Gastroesophageal sphincter (tissue), 4 donors: ENCODE results near the gene PANK4. TPM values are rescaled to one million over a fixed set of nuclear protein-coding genes. Genes with fewer than 3 reads are reported as not detected.

Experiments
- ATAC-seq: fragments of 150-250 bp; one replicate; pipeline ENCODE4 v1.9.1; 2016; ENCODE audit warnings: mild to moderate bottlenecking, moderate library complexity
- H3K27ac ChIP-seq, 4 donors: fragments of 200-600 bp; sonication (generic) in 3 of 4; 1 replicate in 3 of 4; 2 replicates in 1 of 4; pipeline ENCODE4 v1.5.1; 2016 to 2019
- H3K27me3 ChIP-seq: fragments of 200-600 bp; sonication (generic); one replicate; pipeline ENCODE4 v1.5.1; 2019
- H3K36me3 ChIP-seq, 2 donors: fragments of 200-600 bp; sonication (generic); one replicate each; pipeline ENCODE4 v1.5.1; 2019; ENCODE audit warnings: control low read depth in 1 of 2
- H3K4me1 ChIP-seq, 3 donors: fragments of 200-600 bp; sonication (generic); 1 replicate in 2 of 3; 2 replicates in 1 of 3; pipeline ENCODE4 v1.5.1; 2016 to 2019; ENCODE audit warnings: control low read depth in 2 of 3
- H3K4me3 ChIP-seq, 2 donors: fragments of 200-600 bp; sonication (generic); one replicate each; pipeline ENCODE4 v1.5.1; 2019; ENCODE audit warnings: mild to moderate bottlenecking in 1 of 2, moderate library complexity in 1 of 2
- H3K9me3 ChIP-seq, 3 donors: fragments of 200-600 bp; sonication (generic); one replicate each; pipeline ENCODE4 v1.5.1; 2017 to 2019; ENCODE audit warnings: control low read depth in 2 of 3
- EP300 ChIP-seq: sonication (generic); formaldehyde crosslinking; IDR thresholded peaks from one replicate; pipeline ENCODE4 v1.6.1; 2017; ENCODE audit warnings: antibody characterized with exemption, mild to moderate bottlenecking
- POLR2A ChIP-seq, 2 donors: fragments of 450-650 bp; IDR thresholded peaks; one replicate each; pipeline ENCODE4 v1.6.1; 2017; ENCODE audit warnings: antibody characterized with exemption in 2 of 2, mild to moderate bottlenecking in 2 of 2, moderate library complexity in 1 of 2
- POLR2AphosphoS5 ChIP-seq: sonication (generic); formaldehyde crosslinking; IDR thresholded peaks from one replicate; pipeline ENCODE4 v1.6.1; 2017; ENCODE audit warnings: antibody characterized with exemption
- WGBS, 2 donors: methylation state at CpG; one replicate each; pipeline ENCODE4 v1.1.5; 2018; ENCODE audit warnings: low coverage in 1 of 2; 5-methylcytosine and 5-hydroxymethylcytosine counted together
- total RNA-seq, 4 donors: library from RNA; depleted of rRNA; stranded (reverse); fragments of >200 nt; gene quantifications; one replicate each; pipeline ENCODE4 v1.1.0, GENCODE V29; 2016
- TF ChIP-seq, protein P1 (sequence below), 4 experiments: fragments of 200-600 bp in 2 of 4; fragments of 450-650 bp in 2 of 4; sonication (generic) in 1 of 4; IDR thresholded peaks; one replicate each; pipeline ENCODE4 v1.5.1; 2017 to 2019; ENCODE audit warnings: antibody characterized with exemption in 4 of 4, mild to moderate bottlenecking in 2 of 4, moderate library complexity in 2 of 4

The PANK4 gene
- total RNA-seq, 4 donors from 2014 or later = 32.6 to 46.8 (median 34.0) TPM

DNA sequence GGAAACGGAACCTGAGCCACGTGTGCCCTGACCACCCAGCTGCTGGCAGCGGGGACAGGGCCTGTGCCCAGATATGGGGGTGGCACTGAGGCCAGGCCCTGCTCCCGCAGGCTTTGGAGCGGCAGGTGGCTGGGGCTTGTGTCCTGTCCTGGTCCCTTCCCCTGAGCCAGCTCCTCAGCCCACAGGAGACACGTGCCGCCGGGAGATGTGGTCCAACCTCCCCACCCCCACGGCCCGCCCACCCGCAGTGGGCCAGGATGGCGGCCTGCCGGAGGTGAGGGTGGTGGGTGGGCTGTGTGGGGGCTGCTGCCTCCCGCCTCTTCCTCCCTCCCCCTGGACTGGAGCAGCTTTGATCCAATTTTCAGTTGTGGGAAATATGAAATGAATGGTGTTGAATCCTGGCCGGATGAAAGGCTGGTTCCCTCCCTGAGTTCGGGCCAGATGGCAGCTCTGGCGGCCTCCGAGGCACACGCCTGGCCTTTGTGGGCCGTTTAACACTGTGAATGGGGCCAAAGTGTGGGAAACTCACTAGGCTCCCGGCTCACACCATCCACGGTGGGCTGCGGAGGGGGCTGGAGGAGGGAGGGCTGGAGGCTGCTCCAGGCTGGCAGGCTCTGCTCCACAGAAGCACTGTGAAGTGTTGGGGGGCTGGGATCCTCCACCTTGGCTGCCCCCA lies 6.2 kb upstream of the PANK4 start:
- Histone ChIP-seq H3K36me3 (no peaks in the 10 kb centered on the region), H3K4me3 (no peak overlapping the region), H3K27ac (no peak overlapping the region), H3K9me3 (no peaks in the 10 kb centered on the region), H3K27me3 (peaks cover 100% of the 10 kb centered on the region), H3K4me1 (peaks cover 0 to 40% (median 19%) of the 10 kb centered on the region in 3 donors)
- TF ChIP-seq EP300 = no peak
- TF ChIP-seq POLR2A (IDR thresholded peaks at IDR 0.05) = no peak
- TF ChIP-seq, protein P1, sequence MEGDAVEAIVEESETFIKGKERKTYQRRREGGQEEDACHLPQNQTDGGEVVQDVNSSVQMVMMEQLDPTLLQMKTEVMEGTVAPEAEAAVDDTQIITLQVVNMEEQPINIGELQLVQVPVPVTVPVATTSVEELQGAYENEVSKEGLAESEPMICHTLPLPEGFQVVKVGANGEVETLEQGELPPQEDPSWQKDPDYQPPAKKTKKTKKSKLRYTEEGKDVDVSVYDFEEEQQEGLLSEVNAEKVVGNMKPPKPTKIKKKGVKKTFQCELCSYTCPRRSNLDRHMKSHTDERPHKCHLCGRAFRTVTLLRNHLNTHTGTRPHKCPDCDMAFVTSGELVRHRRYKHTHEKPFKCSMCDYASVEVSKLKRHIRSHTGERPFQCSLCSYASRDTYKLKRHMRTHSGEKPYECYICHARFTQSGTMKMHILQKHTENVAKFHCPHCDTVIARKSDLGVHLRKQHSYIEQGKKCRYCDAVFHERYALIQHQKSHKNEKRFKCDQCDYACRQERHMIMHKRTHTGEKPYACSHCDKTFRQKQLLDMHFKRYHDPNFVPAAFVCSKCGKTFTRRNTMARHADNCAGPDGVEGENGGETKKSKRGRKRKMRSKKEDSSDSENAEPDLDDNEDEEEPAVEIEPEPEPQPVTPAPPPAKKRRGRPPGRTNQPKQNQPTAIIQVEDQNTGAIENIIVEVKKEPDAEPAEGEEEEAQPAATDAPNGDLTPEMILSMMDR (IDR thresholded peaks at IDR 0.05) = no peak
- TF ChIP-seq POLR2AphosphoS5 = no peak
- ATAC-seq = no peak
- 49 to 100% methylated on average over 1 to 6 of the region's 23 CpGs for whole genome bisulfite sequencing, 2 donors

DNA sequence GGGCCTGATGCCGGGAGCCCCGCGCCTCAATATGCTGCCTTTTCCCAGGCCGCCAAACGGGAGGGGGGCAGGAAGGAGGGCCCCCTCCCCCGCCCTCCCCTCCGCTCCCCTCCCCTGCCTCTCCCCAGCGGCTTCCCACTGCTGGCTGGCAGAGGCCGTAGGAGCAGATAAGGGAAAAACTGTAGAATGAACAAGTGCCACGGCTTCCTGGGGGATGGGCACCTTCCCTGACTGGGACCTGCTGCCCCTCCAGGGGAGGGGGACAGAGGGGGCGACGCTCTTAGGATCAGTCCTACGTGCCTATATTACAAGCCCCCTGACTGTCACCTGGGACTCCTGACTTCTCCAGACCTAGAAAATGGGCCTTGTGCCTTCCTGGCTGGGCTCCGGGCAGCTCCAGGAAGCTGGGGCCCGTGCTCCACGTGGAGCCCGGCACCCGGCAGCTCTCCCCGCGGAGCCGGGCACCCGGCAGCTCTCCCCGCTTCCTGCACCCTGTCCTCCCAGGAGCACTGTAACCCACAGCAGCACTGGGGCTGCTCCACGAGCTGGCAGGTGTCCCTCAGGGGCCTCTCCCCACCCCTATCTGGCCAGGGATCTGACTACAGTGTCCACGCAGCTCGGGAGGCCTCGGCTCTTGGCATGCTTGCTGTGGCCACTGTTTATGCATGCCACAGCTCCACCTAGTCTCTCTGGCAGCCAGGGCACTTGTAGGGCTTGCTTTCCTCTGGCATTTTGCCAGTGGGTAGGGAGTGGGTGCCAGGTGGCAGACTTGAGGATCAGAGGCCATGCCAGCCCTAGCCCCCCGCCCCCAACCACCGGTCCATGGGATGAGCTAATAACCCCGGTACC lies 4.3 kb upstream of the PANK4 start:
- peaks cover 0 to 53% (median 25%) of the 10 kb centered on the region in 3 donors for H3K4me1 ChIP-seq
- H3K4me3 ChIP-seq = peak overlapping the region in 1 of 2 donors; percentile 44
- peak overlapping the region in 1 of 4 donors; percentile 42 for H3K27ac ChIP-seq
- peaks cover 86% of the 10 kb centered on the region for H3K27me3 ChIP-seq
- no peaks in the 10 kb centered on the region for H3K36me3 ChIP-seq
- no peak for ATAC-seq
- H3K9me3 ChIP-seq = no peaks in the 10 kb centered on the region
- no peak for TF ChIP-seq POLR2A (IDR thresholded peaks at IDR 0.05)
- no peak for TF ChIP-seq POLR2AphosphoS5
- TF ChIP-seq, protein P1 (IDR thresholded peaks at IDR 0.05) = no peak
- 7% methylated on average over 3 of the region's 30 CpGs; no CpG with 5 or more reads in 1 of the 2 donors for WGBS, 2 donors

DNA sequence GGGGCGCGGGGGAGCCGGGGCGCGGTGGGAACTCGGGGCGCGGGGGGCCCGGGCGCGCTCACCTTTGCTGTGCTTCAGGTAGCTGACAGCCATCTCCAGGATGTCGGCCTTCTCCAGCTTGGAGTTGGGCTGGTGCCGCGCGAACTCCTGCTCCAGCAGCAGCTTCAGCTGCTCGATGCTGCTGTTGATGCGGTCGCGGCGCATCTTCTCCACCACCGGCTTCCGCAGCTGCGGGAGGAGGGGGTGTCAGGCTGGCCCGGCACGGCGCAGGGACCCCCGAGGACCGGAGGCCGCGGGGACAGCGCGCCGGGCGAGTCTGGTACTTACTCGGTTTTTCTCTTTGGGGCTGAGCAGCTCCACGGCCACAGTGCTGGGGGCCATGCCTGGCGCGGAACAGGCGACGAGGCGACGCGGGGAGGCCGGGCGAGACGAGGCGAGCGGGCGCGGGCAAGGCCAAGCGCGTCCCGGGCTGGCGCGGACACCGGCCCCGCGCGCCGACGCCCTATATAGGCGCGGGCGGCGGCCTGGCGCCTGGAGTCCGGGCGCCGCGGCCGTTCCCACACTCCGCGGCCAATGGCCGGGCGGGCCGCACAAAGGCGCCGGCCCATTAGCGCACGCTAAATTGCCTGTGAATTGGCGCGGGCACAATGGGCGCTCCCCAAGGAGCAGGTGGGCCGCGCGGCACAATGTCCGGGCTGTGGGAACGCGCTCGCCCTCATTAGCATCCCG lies 3.6 kb upstream of the PANK4 start, which contains the start of gene HES5:
Gene HES5 (minus strand): TSS at position 480 of the 729 bp plus-strand sequence. CDS start 99 bp downstream, at position 381.
- no CpG with 5 or more reads among the region's 91 CpGs for WGBS, 2 donors
- TF ChIP-seq, protein P1 (IDR thresholded peaks at IDR 0.05) = no peak
- TF ChIP-seq POLR2AphosphoS5 (no peak), EP300 (no peak), POLR2A (IDR thresholded peaks at IDR 0.05) (no peak)
- Histone ChIP-seq H3K27ac (peak within 1 kb of the TSS in 2 of 4 donors; percentile 19 to 42), H3K36me3 (no peaks in the 10 kb centered on the region), H3K9me3 (no peaks in the 10 kb centered on the region), H3K4me3 (peak within 1 kb of the TSS in 1 of 2 donors; percentile 44), H3K4me1 (peaks cover 0 to 61% (median 30%) of the 10 kb centered on the region in 3 donors), H3K27me3 (peaks cover 79% of the 10 kb centered on the region)
- ATAC-seq = no peak

DNA sequence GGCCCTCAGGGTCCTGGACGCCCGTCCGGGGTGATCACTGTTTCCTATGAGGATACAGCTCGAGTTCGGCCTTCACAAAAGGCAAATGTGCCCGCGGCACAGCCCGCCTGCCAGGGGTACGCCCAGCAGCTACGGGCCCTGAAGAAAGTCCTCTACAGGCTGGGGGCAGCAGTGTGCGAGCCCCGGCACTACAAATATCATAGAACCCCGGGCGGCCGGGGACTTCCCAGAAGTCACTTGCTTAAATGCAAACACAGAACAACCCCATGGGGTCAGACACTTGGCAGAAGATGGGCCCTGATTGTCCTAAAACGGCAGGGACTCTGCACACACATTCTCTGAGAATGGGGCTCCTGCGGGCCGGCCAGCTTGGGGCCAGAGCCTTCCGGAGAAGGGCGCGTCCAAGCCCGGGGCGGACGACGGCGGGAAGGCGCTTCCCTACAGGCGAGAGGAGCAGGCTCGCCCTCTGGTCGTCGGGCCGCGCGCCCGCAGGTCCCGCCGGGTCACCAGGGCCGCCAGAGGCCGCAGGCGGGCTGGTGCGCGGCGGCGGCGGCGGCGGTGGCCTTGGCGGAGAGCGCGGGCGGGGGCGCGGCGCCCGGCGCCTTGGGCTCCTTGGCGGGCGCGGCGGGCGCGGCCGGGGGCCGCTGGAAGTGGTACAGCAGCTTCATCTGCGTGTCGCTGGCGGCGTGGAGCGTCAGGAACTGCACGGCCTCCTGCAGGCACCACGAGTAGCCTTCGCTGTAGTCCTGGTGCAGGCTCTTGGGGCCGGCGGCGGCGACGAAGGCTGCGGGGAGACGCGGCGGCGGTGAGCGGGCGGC lies 2.8 kb upstream of the PANK4 start:
- no peak for ATAC-seq
- Histone ChIP-seq H3K4me3 (peak overlapping the region in 1 of 2 donors; percentile 44), H3K4me1 (peaks cover 0 to 69% (median 37%) of the 10 kb centered on the region in 3 donors), H3K27ac (peak overlapping the region in 2 of 4 donors; percentile 19 to 42), H3K36me3 (no peaks in the 10 kb centered on the region), H3K9me3 (no peaks in the 10 kb centered on the region), H3K27me3 (peaks cover 71% of the 10 kb centered on the region)
- no peak for TF ChIP-seq POLR2AphosphoS5
- TF ChIP-seq POLR2A (IDR thresholded peaks at IDR 0.05) = no peak
- TF ChIP-seq EP300 = no peak
- TF ChIP-seq, protein P1 (IDR thresholded peaks at IDR 0.05) = no peak
- no CpG with 5 or more reads among the region's 84 CpGs for WGBS, 2 donors
